A673 (cell line): ENCODE data around the gene CUBN. TPM values are rescaled to one million over a fixed set of nuclear protein-coding genes. Genes with fewer than 3 reads are reported as not detected.

Experiments
- BruUV-seq: library from RNA; stranded (reverse); fragments of 400-500 nt; replicated peaks from 2 replicates; lab custom pipeline; 2021; lab: Mats Ljungman, UMichigan
- CTCF ChIA-PET: fragments of 300-600 bp; sonication (Branson Sonifier 250); formaldehyde crosslinking; loops from one replicate; lab custom pipeline; 2022; ENCODE audit warnings: antibody characterized with exemption; lab: Charles Lee
- POLR2A ChIA-PET: fragments of 300-600 bp; sonication (Branson Sonifier 250); formaldehyde crosslinking; loops from one replicate; lab custom pipeline; 2022; ENCODE audit warnings: antibody characterized with exemption; ENCODE audit not compliant: low non-redundant PET; lab: Charles Lee
- DNase-seq: peaks from one replicate; pipeline ENCODE4 v3.0.0-alpha.2; 2015; ENCODE audit warnings: low spot score
- H3K27ac ChIP-seq: fragments of 200-600 bp; sonication (generic); 2 replicates; pipeline ENCODE4 v1.5.1; 2016; ENCODE audit warnings: mixed run types, low read depth, mild to moderate bottlenecking, mixed read lengths, antibody characterized with exemption, low read length; ENCODE audit not compliant: poor library complexity, severe bottlenecking
- H3K27me3 ChIP-seq: fragments of 200-600 bp; sonication (generic); replicated peaks from 2 replicates; pipeline ENCODE4 v1.6.1; 2017; ENCODE audit warnings: mixed run types, low read depth, mild to moderate bottlenecking, mixed read lengths, antibody characterized with exemption, low read length; ENCODE audit not compliant: insufficient read depth, poor library complexity
- H3K36me3 ChIP-seq: fragments of 200-600 bp; sonication (generic); 2 replicates; pipeline ENCODE4 v1.6.1; 2016; ENCODE audit warnings: mixed run types, mild to moderate bottlenecking, mixed read lengths, antibody characterized with exemption, low read length; ENCODE audit not compliant: insufficient read depth, poor library complexity, severe bottlenecking
- H3K4me1 ChIP-seq: fragments of 200-600 bp; sonication (generic); 2 replicates; pipeline ENCODE4 v1.6.1; 2017; ENCODE audit warnings: mixed run types, mild to moderate bottlenecking, mixed read lengths, antibody characterized with exemption, low read length; ENCODE audit not compliant: insufficient read depth, poor library complexity, severe bottlenecking
- H3K4me3 ChIP-seq: fragments of 200-600 bp; sonication (generic); 2 replicates; pipeline ENCODE4 v1.5.1; 2016; ENCODE audit warnings: low read depth, mixed run types, mild to moderate bottlenecking, mixed read lengths, low read length; ENCODE audit not compliant: poor library complexity, severe bottlenecking
- H3K9me3 ChIP-seq: fragments of 200-600 bp; sonication (generic); 2 replicates; pipeline ENCODE4 v1.6.1; 2016; ENCODE audit warnings: mixed run types, low read depth, mild to moderate bottlenecking, mixed read lengths, antibody characterized with exemption, low read length; ENCODE audit not compliant: poor library complexity, severe bottlenecking
- CTCF ChIP-seq: fragments of 300-800, 200-600 bp; sonication (generic); conservative IDR thresholded peaks from 2 replicates; pipeline ENCODE4 v1.5.1; 2017; ENCODE audit warnings: low read depth, mild to moderate bottlenecking, antibody characterized with exemption, low read length, moderate library complexity, mixed read lengths
- EZH2 ChIP-seq: fragments of 200-600 bp; sonication (generic); IDR thresholded peaks from 2 replicates; pipeline ENCODE4 v1.6.1; 2017; ENCODE audit warnings: borderline replicate concordance, low read depth, mild to moderate bottlenecking, mixed read lengths, antibody characterized with exemption, low read length; ENCODE audit not compliant: poor library complexity, severe bottlenecking
- intact Hi-C: fragments of 100-400 bp; cut with micrococcal nuclease; formaldehyde crosslinking; loops from one replicate; pipeline ENCODE4 v1.10.0; 2022; ENCODE audit not compliant: unreplicated experiment
- total RNA-seq: library from RNA; stranded (reverse); gene quantifications from 2 replicates; pipeline ENCODE4 v1.2.3, GENCODE V29; 2021

Gene CUBN
- total RNA-seq, 1 experiment from 2014 or later: 3.4 TPM

- Histone ChIP-seq H3K36me3 (no peaks in the 10 kb centered on the region), H3K4me3 (no peak overlapping the region), H3K4me1 (peaks cover 12% of the 10 kb centered on the region), H3K27ac (peak overlapping the region; percentile 31), H3K27me3 (no peaks in the 10 kb centered on the region), H3K9me3 (no peaks in the 10 kb centered on the region)
- DNase-seq: peak; percentile 32
- ChIA-PET CTCF (no interaction called here), POLR2A (no interaction called here)
- no TSS peak for BruUV-seq
- intact Hi-C loops: no loop called here
- TF ChIP-seq EZH2 (no peak), CTCF (no peak)
These were observed 133.6 kb downstream of the CUBN start for GRCh38 chr10:16995867-16996529.

GRCh38 chr10:16993186-16993585 is 136.4 kb downstream of the CUBN start:
- H3K36me3 ChIP-seq: no peaks in the 10 kb centered on the region
- intact Hi-C loops: no loop called here
- no peak overlapping the region for H3K4me3 ChIP-seq
- peaks cover 17% of the 10 kb centered on the region for H3K4me1 ChIP-seq
- no peak overlapping the region for H3K27ac ChIP-seq
- no peaks in the 10 kb centered on the region for H3K9me3 ChIP-seq
- no peak for TF ChIP-seq CTCF
- no peak for TF ChIP-seq EZH2
- ChIA-PET CTCF (no interaction called here), POLR2A (no interaction called here)
- H3K27me3 ChIP-seq: no peaks in the 10 kb centered on the region
- no peak for DNase-seq
- no TSS peak for BruUV-seq

GRCh38 chr10:16992611-16993119 is 136.9 kb downstream of the CUBN start:
- CTCF ChIA-PET: no interaction called here
- no peak for DNase-seq
- POLR2A ChIA-PET: no interaction called here
- Histone ChIP-seq H3K36me3 (no peaks in the 10 kb centered on the region), H3K4me3 (no peak overlapping the region), H3K27ac (no peak overlapping the region), H3K9me3 (no peaks in the 10 kb centered on the region), H3K4me1 (peaks cover 22% of the 10 kb centered on the region), H3K27me3 (no peaks in the 10 kb centered on the region)
- no TSS peak for BruUV-seq
- TF ChIP-seq CTCF (no peak), EZH2 (no peak)
- intact Hi-C loops: no loop called here
